HG03439 (cell line): ENCODE results near the gene SASH1.

ENCODE experiments used
- ATAC-seq: cut with Tn5 transposase; IDR thresholded peaks from one replicate; pipeline ENCODE4 v1.9.1; 2021; ENCODE audit warnings: mild to moderate bottlenecking, moderate library complexity; ENCODE audit not compliant: unreplicated experiment

Gene SASH1

GRCh38 chr6:148455225-148455624 lies 112.6 kb downstream of the SASH1 start:
- no peak for ATAC-seq

- no peak for ATAC-seq
Measured at GRCh38 chr6:148455674-148456558, 113.3 kb downstream of the SASH1 start.

- no peak for ATAC-seq
Measured at GRCh38 chr6:148457137-148457842, 114.7 kb downstream of the SASH1 start.

- ATAC-seq: no peak
Measured at GRCh38 chr6:148457843-148458159, 115.2 kb downstream of the SASH1 start.

- no peak for ATAC-seq
Measured at GRCh38 chr6:148459238-148459637, 116.6 kb downstream of the SASH1 start.

- no peak for ATAC-seq
Measured at GRCh38 chr6:148460876-148461646, 118.4 kb downstream of the SASH1 start.

GRCh38 chr6:148461986-148462577 lies 119.4 kb downstream of the SASH1 start:
- no peak for ATAC-seq

- no peak for ATAC-seq
Measured at GRCh38 chr6:148463671-148464070, 121.0 kb downstream of the SASH1 start.

- no peak for ATAC-seq
Measured at GRCh38 chr6:148464319-148465010, 121.8 kb downstream of the SASH1 start.

GRCh38 chr6:148465011-148465335 lies 122.3 kb downstream of the SASH1 start:
- ATAC-seq: no peak

- ATAC-seq: no peak
Measured at GRCh38 chr6:148465670-148466069, 123.0 kb downstream of the SASH1 start.

GRCh38 chr6:148466158-148466557 lies 123.5 kb downstream of the SASH1 start:
- ATAC-seq: no peak

- no peak for ATAC-seq
Measured at GRCh38 chr6:148467926-148468325, 125.3 kb downstream of the SASH1 start.

- ATAC-seq: no peak
Measured at GRCh38 chr6:148470156-148470555, 127.5 kb downstream of the SASH1 start.

GRCh38 chr6:148470606-148471465 lies 128.2 kb downstream of the SASH1 start:
- no peak for ATAC-seq

- no peak for ATAC-seq
Measured at GRCh38 chr6:148471624-148472159, 129.1 kb downstream of the SASH1 start.

GRCh38 chr6:148472171-148473105 lies 129.8 kb downstream of the SASH1 start:
- no peak for ATAC-seq

- no peak for ATAC-seq
Measured at GRCh38 chr6:148479497-148479896, 136.9 kb downstream of the SASH1 start.
